Ascending aorta (tissue), 2 donors: ENCODE data around the gene FGF23. TPM values are rescaled to one million over a fixed set of nuclear protein-coding genes. Genes with fewer than 3 reads are reported as not detected.

Experiments
- DNase-seq, 2 donors: peaks; one replicate each; pipeline ENCODE4 v3.0.0-alpha.2; 2019; ENCODE audit warnings: low spot score in 2 of 2
- H3K27ac ChIP-seq, 2 donors: fragments of 200-600 bp; sonication (generic); one replicate each; pipeline ENCODE4 v1.5.1; 2016 to 2017; ENCODE audit warnings: mild to moderate bottlenecking in 1 of 2
- H3K27me3 ChIP-seq: fragments of 200-600 bp; sonication (generic); one replicate; pipeline ENCODE4 v1.5.1; 2017
- H3K36me3 ChIP-seq, 2 donors: fragments of 200-600 bp; sonication (generic); one replicate each; pipeline ENCODE4 v1.5.1; 2016
- H3K4me1 ChIP-seq, 2 donors: fragments of 200-600 bp; sonication (generic); one replicate each; pipeline ENCODE4 v1.5.1; 2016 to 2017; ENCODE audit warnings: mild to moderate bottlenecking in 1 of 2
- H3K4me3 ChIP-seq, 2 donors: fragments of 200-600 bp; sonication (generic); one replicate each; pipeline ENCODE4 v1.5.1; 2016 to 2017; ENCODE audit warnings: mild to moderate bottlenecking in 1 of 2
- H3K9me3 ChIP-seq, 2 donors: fragments of 200-600 bp; sonication (generic); one replicate each; pipeline ENCODE4 v1.5.1; 2016
- intact Hi-C: fragments of 100-400 bp; cut with DNase I; formaldehyde crosslinking; loops from one replicate; pipeline ENCODE4 v1.15.1; 2023
- total RNA-seq: library from RNA; depleted of rRNA; stranded (reverse); fragments of >200 nt; gene quantifications from one replicate; pipeline ENCODE4 v1.1.0, GENCODE V29; 2016
- TF ChIP-seq, protein P1 (sequence below), 3 experiments: fragments of 200-600 bp in 2 of 3; fragments of 450-650 bp in 1 of 3; sonication (generic) in 2 of 3; IDR thresholded peaks; one replicate each; pipeline ENCODE4 v1.5.1; 2016 to 2019; ENCODE audit warnings: antibody characterized with exemption in 3 of 3, mild to moderate bottlenecking in 1 of 3, moderate library complexity in 1 of 3

FGF23 gene
- total RNA-seq, 1 donor from 2014 or later: not detected

DNA sequence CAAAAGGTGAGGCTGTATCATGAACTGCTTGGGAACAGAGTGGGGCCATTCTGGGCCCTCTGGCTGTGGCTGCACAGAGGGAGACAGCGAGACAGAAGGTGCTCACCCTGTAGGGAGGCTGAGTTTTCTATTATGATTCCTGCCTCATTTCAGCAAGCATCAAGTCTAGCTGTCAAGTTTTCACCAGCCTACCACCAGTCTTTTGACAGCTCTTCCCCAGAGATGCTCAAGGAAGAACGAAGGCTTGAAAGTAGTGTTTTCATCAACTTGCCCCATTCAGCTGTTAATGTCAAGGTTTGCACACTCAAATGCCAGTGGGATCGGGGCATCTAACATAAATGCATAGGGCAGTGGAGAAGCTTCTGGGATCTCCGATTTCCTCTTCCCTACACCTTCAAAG lies 10.0 kb downstream of the FGF23 start:
- Histone ChIP-seq H3K36me3 (no peaks in the 10 kb centered on the region), H3K27me3 (no peaks in the 10 kb centered on the region), H3K27ac (no peak overlapping the region), H3K4me3 (no peak overlapping the region), H3K9me3 (no peaks in the 10 kb centered on the region), H3K4me1 (no peaks in the 10 kb centered on the region)
- DNase-seq: no peak
- intact Hi-C loops: no loop called here
- TF ChIP-seq, protein P1, sequence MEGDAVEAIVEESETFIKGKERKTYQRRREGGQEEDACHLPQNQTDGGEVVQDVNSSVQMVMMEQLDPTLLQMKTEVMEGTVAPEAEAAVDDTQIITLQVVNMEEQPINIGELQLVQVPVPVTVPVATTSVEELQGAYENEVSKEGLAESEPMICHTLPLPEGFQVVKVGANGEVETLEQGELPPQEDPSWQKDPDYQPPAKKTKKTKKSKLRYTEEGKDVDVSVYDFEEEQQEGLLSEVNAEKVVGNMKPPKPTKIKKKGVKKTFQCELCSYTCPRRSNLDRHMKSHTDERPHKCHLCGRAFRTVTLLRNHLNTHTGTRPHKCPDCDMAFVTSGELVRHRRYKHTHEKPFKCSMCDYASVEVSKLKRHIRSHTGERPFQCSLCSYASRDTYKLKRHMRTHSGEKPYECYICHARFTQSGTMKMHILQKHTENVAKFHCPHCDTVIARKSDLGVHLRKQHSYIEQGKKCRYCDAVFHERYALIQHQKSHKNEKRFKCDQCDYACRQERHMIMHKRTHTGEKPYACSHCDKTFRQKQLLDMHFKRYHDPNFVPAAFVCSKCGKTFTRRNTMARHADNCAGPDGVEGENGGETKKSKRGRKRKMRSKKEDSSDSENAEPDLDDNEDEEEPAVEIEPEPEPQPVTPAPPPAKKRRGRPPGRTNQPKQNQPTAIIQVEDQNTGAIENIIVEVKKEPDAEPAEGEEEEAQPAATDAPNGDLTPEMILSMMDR (IDR thresholded peaks at IDR 0.05): no peak

DNA sequence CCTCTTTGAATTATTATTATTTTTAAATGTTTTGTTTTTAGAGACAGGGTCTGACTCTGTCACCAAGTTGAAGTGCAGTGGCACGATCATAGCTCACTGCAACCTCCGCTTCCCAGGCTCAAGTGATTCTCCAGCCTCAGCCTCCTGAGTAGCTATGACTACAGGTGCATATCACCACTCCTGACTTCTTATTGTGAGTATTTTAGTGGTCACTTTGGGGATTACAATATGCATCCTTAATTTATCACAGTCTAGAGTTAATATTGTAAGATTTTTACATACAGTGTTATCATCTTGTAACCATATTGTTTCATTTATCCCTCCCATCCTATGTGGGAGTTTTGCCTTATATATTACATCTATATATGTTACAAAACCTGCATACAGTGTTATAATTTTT lies 13.4 kb downstream of the FGF23 start:
- intact Hi-C loops: no loop called here

DNA sequence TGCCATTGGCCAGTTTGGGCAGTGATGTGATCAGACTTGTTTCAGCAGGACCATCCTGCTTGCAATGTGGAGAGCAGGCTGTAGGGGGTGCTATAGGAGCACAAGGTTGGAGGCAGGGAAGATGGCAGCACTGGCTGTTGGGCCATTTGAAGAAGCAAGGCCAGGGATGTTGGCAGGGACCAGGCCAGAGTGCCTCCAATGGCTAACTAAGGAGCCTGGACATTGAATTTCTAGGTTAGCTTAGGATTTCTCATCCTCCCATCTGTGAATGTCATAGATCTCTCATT lies 23.5 kb downstream of the FGF23 start:
- Histone ChIP-seq H3K4me3 (no peak overlapping the region), H3K27ac (no peak overlapping the region), H3K27me3 (no peaks in the 10 kb centered on the region), H3K9me3 (no peaks in the 10 kb centered on the region), H3K36me3 (peaks cover 8 to 13% of the 10 kb centered on the region in 2 donors), H3K4me1 (no peaks in the 10 kb centered on the region)
- TF ChIP-seq, protein P1 (IDR thresholded peaks at IDR 0.05): no peak
- intact Hi-C loops: no loop called here
- no peak for DNase-seq

More for the DNA sequence above, 13.4 kb downstream of the FGF23 start:
- Histone ChIP-seq H3K9me3 (no peaks in the 10 kb centered on the region), H3K36me3 (no peaks in the 10 kb centered on the region), H3K4me3 (no peak overlapping the region), H3K27me3 (no peaks in the 10 kb centered on the region), H3K4me1 (no peaks in the 10 kb centered on the region), H3K27ac (no peak overlapping the region)
- TF ChIP-seq, protein P1 (IDR thresholded peaks at IDR 0.05): no peak
- DNase-seq: no peak

DNA sequence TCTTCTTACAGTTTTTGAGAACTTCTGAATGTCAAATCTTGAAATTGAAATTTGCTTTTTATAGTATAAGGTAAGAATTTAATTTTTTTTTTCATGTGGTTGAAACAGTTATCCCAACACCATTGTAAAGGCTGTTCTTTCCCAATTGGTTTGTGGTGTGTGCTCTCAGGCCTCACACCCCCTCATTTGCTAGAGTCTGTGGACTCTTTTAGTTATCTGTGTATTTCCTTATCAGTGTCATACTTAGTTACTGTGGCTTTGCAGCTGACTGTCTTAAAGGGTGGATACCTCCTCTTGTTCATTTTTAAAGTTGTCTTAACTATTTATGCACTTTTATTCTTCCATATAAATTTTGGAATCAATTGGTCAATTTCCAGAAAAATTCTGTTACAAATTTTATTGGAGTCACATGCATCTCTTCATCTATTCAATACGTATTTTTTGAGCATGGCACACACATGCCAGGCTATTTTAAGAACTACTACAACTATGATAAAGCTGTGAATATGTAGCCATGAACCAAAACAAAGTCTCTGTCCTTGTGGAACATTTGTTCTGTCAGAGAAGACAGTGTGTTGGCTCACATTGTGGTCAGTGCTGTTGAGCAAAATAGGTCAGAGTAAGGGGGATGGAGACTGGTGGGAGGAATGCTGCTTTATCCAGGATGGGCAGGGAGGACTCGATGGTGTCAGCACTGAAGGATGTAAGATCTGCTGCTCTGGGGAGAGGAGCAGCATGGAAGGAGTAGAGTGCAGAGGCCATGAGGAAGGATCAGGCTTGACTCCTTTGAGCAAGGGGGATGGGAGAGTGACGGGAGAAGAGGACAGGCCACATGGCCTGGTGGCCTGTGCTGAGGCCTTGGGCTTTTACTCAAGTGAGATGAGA lies 24.1 kb downstream of the FGF23 start:
- Histone ChIP-seq H3K9me3 (no peaks in the 10 kb centered on the region), H3K4me3 (no peak overlapping the region), H3K27me3 (no peaks in the 10 kb centered on the region), H3K4me1 (no peaks in the 10 kb centered on the region), H3K27ac (no peak overlapping the region), H3K36me3 (peaks cover 8 to 13% of the 10 kb centered on the region in 2 donors)
- TF ChIP-seq, protein P1 (IDR thresholded peaks at IDR 0.05): no peak
- no peak for DNase-seq
- intact Hi-C loops: no loop called here

DNA sequence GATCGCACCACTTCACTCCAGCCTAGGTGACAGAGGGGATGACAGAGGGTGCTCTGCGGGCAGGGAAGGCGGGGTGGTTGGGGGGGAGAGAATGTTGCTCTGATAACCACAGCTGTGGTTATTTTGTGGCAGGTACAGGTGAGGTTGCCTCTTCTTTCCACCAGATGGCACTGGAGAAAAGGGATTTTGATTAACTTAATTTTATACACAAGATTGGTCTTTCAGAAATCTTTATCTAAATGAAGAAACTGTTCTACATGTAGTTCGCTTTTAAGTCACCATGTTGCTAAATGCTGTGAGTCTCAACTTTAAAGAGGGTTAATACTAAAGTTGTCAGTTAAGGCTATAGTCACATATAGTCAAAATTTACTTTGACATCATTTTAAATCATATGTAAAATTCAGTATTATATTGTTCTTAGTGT lies 25.7 kb downstream of the FGF23 start:
- H3K27me3 ChIP-seq: no peaks in the 10 kb centered on the region

More for the DNA sequence above, 25.7 kb downstream of the FGF23 start:
- no peaks in the 10 kb centered on the region for H3K4me1 ChIP-seq
- H3K27ac ChIP-seq: no peak overlapping the region
- H3K36me3 ChIP-seq: peaks cover 8 to 13% of the 10 kb centered on the region in 2 donors
- no peak overlapping the region for H3K4me3 ChIP-seq
- intact Hi-C loops: no loop called here
- H3K9me3 ChIP-seq: no peaks in the 10 kb centered on the region
- TF ChIP-seq, protein P1 (IDR thresholded peaks at IDR 0.05): peak in 1 of 3 experiments; percentile 27
- no peak for DNase-seq
